ENCODE measurements around the gene AJM1. TPM values are rescaled to one million over a fixed set of nuclear protein-coding genes. Genes with fewer than 3 reads are reported as not detected.

AJM1 gene
- total and polyA plus RNA-seq, 2 of the 8 experiments (the other 6 are each of a cell fraction or from before 2014, with no cell fraction given): 0.12 to 0.97 TPM

DNA sequence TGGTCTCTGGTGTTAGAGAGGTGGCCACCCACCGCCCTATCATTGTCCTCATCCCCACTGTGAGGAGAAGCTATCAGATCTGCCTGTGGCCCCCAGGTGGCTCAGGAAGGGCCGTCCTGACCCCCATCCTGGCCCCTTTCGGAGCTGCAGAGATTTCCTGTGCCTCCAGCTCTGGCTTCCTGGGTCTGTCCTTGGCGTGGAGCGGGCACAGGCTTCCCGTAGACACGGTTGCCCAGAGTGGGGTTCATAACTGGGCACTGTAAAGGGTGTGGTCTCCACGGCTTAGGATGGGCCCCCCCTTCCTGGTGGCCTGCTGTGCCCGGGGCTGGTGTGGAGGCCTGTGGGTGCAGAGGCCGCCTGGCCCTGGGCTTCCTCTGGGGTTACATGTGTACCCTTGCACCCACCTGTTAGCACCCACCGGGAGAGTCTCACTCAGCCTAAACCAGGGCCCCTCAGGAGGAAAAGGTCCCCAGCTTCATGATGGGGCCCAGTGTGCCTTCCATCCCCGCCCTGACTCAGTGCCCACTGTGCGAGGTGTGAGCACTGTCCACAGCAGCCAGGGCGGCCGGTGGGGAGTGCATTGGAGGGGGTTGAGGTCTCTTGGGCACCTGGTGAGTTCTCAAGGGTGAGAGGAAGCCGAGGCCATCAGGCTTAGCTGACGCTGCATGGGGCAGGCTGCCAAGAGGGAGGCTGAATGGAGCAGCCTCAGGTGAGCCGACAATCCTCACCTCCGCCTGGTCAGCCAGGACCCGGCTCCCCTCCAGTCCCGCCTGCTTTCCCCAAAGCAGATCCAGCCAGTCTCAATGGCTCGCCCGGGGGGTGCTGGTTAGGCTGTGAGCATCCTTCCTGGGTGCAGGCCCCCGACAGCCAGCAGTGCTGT lies 15.3 kb upstream of the AJM1 start (continued):
- TF ChIP-seq BACH1 (IDR thresholded peaks at IDR 0.05; ENCODE audit: low read length) (no peak), KDM4A (IDR thresholded peaks at IDR 0.05; ENCODE audit: low read depth, low read length, severe bottlenecking) (no peak), CTBP2 (IDR thresholded peaks at IDR 0.05; ENCODE audit: borderline replicate concordance, insufficient read depth, insufficient read length, low read length) (no peak), EGR1 (IDR thresholded peaks at IDR 0.05; ENCODE audit: borderline replicate concordance, low read depth, low read length) (no peak)
- TF ChIP-seq, protein P1, sequence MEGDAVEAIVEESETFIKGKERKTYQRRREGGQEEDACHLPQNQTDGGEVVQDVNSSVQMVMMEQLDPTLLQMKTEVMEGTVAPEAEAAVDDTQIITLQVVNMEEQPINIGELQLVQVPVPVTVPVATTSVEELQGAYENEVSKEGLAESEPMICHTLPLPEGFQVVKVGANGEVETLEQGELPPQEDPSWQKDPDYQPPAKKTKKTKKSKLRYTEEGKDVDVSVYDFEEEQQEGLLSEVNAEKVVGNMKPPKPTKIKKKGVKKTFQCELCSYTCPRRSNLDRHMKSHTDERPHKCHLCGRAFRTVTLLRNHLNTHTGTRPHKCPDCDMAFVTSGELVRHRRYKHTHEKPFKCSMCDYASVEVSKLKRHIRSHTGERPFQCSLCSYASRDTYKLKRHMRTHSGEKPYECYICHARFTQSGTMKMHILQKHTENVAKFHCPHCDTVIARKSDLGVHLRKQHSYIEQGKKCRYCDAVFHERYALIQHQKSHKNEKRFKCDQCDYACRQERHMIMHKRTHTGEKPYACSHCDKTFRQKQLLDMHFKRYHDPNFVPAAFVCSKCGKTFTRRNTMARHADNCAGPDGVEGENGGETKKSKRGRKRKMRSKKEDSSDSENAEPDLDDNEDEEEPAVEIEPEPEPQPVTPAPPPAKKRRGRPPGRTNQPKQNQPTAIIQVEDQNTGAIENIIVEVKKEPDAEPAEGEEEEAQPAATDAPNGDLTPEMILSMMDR (IDR thresholded peaks at IDR 0.05; ENCODE audit: control extremely low read depth in 1 of 3, insufficient read depth in 1 of 3, low read depth in 1 of 3, low read length in 3 of 3): no peak
- TF ChIP-seq, protein P2, sequence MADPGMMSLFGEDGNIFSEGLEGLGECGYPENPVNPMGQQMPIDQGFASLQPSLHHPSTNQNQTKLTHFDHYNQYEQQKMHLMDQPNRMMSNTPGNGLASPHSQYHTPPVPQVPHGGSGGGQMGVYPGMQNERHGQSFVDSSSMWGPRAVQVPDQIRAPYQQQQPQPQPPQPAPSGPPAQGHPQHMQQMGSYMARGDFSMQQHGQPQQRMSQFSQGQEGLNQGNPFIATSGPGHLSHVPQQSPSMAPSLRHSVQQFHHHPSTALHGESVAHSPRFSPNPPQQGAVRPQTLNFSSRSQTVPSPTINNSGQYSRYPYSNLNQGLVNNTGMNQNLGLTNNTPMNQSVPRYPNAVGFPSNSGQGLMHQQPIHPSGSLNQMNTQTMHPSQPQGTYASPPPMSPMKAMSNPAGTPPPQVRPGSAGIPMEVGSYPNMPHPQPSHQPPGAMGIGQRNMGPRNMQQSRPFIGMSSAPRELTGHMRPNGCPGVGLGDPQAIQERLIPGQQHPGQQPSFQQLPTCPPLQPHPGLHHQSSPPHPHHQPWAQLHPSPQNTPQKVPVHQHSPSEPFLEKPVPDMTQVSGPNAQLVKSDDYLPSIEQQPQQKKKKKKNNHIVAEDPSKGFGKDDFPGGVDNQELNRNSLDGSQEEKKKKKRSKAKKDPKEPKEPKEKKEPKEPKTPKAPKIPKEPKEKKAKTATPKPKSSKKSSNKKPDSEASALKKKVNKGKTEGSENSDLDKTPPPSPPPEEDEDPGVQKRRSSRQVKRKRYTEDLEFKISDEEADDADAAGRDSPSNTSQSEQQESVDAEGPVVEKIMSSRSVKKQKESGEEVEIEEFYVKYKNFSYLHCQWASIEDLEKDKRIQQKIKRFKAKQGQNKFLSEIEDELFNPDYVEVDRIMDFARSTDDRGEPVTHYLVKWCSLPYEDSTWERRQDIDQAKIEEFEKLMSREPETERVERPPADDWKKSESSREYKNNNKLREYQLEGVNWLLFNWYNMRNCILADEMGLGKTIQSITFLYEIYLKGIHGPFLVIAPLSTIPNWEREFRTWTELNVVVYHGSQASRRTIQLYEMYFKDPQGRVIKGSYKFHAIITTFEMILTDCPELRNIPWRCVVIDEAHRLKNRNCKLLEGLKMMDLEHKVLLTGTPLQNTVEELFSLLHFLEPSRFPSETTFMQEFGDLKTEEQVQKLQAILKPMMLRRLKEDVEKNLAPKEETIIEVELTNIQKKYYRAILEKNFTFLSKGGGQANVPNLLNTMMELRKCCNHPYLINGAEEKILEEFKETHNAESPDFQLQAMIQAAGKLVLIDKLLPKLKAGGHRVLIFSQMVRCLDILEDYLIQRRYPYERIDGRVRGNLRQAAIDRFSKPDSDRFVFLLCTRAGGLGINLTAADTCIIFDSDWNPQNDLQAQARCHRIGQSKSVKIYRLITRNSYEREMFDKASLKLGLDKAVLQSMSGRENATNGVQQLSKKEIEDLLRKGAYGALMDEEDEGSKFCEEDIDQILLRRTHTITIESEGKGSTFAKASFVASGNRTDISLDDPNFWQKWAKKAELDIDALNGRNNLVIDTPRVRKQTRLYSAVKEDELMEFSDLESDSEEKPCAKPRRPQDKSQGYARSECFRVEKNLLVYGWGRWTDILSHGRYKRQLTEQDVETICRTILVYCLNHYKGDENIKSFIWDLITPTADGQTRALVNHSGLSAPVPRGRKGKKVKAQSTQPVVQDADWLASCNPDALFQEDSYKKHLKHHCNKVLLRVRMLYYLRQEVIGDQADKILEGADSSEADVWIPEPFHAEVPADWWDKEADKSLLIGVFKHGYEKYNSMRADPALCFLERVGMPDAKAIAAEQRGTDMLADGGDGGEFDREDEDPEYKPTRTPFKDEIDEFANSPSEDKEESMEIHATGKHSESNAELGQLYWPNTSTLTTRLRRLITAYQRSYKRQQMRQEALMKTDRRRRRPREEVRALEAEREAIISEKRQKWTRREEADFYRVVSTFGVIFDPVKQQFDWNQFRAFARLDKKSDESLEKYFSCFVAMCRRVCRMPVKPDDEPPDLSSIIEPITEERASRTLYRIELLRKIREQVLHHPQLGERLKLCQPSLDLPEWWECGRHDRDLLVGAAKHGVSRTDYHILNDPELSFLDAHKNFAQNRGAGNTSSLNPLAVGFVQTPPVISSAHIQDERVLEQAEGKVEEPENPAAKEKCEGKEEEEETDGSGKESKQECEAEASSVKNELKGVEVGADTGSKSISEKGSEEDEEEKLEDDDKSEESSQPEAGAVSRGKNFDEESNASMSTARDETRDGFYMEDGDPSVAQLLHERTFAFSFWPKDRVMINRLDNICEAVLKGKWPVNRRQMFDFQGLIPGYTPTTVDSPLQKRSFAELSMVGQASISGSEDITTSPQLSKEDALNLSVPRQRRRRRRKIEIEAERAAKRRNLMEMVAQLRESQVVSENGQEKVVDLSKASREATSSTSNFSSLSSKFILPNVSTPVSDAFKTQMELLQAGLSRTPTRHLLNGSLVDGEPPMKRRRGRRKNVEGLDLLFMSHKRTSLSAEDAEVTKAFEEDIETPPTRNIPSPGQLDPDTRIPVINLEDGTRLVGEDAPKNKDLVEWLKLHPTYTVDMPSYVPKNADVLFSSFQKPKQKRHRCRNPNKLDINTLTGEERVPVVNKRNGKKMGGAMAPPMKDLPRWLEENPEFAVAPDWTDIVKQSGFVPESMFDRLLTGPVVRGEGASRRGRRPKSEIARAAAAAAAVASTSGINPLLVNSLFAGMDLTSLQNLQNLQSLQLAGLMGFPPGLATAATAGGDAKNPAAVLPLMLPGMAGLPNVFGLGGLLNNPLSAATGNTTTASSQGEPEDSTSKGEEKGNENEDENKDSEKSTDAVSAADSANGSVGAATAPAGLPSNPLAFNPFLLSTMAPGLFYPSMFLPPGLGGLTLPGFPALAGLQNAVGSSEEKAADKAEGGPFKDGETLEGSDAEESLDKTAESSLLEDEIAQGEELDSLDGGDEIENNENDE (IDR thresholded peaks at IDR 0.05; ENCODE audit: insufficient replicate concordance, low read length): no peak

Measured in H1 (cell line).